ENCODE data around the gene OR52K2.

GRCh38 chr11:4482445-4482844 is 33.4 kb downstream of the OR52K2 start, which contains the start of gene OR52K1:
- TF ChIP-seq CTCF (conservative IDR thresholded peaks at IDR 0.05; ENCODE audit: low read length) (no peak), EZH2phosphoT487 (IDR thresholded peaks at IDR 0.05; ENCODE audit: borderline replicate concordance, low read depth, low read length) (no peak)
